Activated CD4-positive, alpha-beta memory T cell treated with anti-CD3 and anti-CD28 coated beads, Interleukin-2, amount 10 ng/mL, durations not matched to agents 7 days and 5 days (primary cell): ENCODE results near the gene KIF9. TPM values are rescaled to one million over a fixed set of nuclear protein-coding genes. Genes with fewer than 3 reads are reported as not detected.
"Not testable (repeated sequence)": the region's sequence is repeated elsewhere in the genome, so short reads cannot be mapped to it uniquely, and the experiment has no call there.

Experiments
- CTCF ChIA-PET: fragments of 350-600 bp; sonication (Branson Sonifier 250); formaldehyde crosslinking; loops from one replicate; lab custom pipeline; 2021; ENCODE audit warnings: antibody characterized with exemption, inconsistent platforms; lab: Charles Lee
- POLR2A ChIA-PET: fragments of 350-600 bp; sonication (Branson Sonifier 250); formaldehyde crosslinking; loops from one replicate; lab custom pipeline; 2021; ENCODE audit warnings: antibody characterized with exemption; lab: Charles Lee
- DNase-seq: peaks from one replicate; pipeline ENCODE4 v3.0.0-alpha.2; 2020
- H3K27ac Mint-ChIP-seq: one replicate; pipeline ENCODE4 v1.8.0; 2021; ENCODE audit warnings: mild to moderate bottlenecking, mixed read lengths
- H3K27me3 Mint-ChIP-seq: one replicate; pipeline ENCODE4 v1.8.0; 2021; ENCODE audit warnings: mixed read lengths
- H3K36me3 Mint-ChIP-seq: one replicate; pipeline ENCODE4 v1.8.0; 2021; ENCODE audit warnings: low read depth, mixed read lengths
- H3K4me1 Mint-ChIP-seq: one replicate; pipeline ENCODE4 v1.8.0; 2021; ENCODE audit warnings: mixed read lengths
- H3K4me3 Mint-ChIP-seq: one replicate; pipeline ENCODE4 v1.8.0; 2021; ENCODE audit warnings: mild to moderate bottlenecking, mixed read lengths
- H3K9me3 Mint-ChIP-seq: one replicate; pipeline ENCODE4 v1.8.0; 2021; ENCODE audit warnings: mixed read lengths
- total RNA-seq, 2 experiments: library from RNA; stranded (reverse); gene quantifications; one replicate each; pipeline ENCODE4 v1.2.3, GENCODE V29; 2021

Gene KIF9
- total RNA-seq, 2 experiments from 2014 or later = 3.1 to 3.4 TPM

- H3K4me3 Mint-ChIP-seq, H3K4me1 Mint-ChIP-seq, DNase-seq, POLR2A ChIA-PET, H3K27me3 Mint-ChIP-seq, H3K27ac Mint-ChIP-seq, H3K9me3 Mint-ChIP-seq, CTCF ChIA-PET: not testable (repeated sequence)
- peaks cover 22% of the 10 kb centered on the region for H3K36me3 Mint-ChIP-seq
Measured at GRCh38 chr3:47309231-47309630, 26.6 kb upstream of the KIF9 start.

GRCh38 chr3:47306022-47306421 lies 23.4 kb upstream of the KIF9 start:
- H3K27ac Mint-ChIP-seq = no peak overlapping the region

DNA sequence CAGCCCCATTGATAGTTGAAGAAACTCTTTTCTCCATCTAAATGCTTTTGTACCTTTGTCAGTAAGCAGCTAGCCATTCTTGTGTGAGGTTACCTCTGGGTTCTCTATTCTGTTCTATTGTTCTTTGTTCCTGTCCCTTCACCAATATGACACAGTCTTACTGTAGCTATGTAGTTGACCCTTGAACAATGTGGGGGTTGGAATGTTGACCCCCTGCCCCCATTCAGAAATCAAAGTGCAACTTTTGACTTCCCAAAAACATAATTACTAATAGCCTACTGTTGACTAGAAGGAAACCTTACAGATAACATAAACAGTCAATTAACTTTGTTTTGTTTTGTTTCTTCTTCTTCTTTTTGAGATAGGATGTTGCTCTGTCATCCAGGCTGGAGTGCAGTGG lies 18.9 kb upstream of the KIF9 start:
- H3K36me3 Mint-ChIP-seq = peaks cover 21% of the 10 kb centered on the region
- ChIA-PET CTCF (interaction anchor here (0.6 kb wide), 1 partner anchor 629 kb away, joined by 6 read pairs; no protein-coding TSS in a partner anchor), POLR2A (no interaction called here)
- no peak overlapping the region for H3K4me3 Mint-ChIP-seq
- peaks cover 15% of the 10 kb centered on the region for H3K4me1 Mint-ChIP-seq
- H3K9me3 Mint-ChIP-seq = no peaks in the 10 kb centered on the region
- H3K27me3 Mint-ChIP-seq = no peaks in the 10 kb centered on the region
- H3K27ac Mint-ChIP-seq = no peak overlapping the region
- no peak for DNase-seq

More at GRCh38 chr3:47306022-47306421, 23.4 kb upstream of the KIF9 start:
- H3K27me3 Mint-ChIP-seq = no peaks in the 10 kb centered on the region
- no peak overlapping the region for H3K4me3 Mint-ChIP-seq
- H3K9me3 Mint-ChIP-seq = no peaks in the 10 kb centered on the region
- no peaks in the 10 kb centered on the region for H3K4me1 Mint-ChIP-seq
- DNase-seq = no peak
- H3K36me3 Mint-ChIP-seq = peaks cover 34% of the 10 kb centered on the region
- ChIA-PET POLR2A (no interaction called here), CTCF (interaction anchor here (0.6 to 1.1 kb wide), 2 partner anchors 18 to 118 kb away, joined by 4 to 5 read pairs; no protein-coding TSS in a partner anchor)

DNA sequence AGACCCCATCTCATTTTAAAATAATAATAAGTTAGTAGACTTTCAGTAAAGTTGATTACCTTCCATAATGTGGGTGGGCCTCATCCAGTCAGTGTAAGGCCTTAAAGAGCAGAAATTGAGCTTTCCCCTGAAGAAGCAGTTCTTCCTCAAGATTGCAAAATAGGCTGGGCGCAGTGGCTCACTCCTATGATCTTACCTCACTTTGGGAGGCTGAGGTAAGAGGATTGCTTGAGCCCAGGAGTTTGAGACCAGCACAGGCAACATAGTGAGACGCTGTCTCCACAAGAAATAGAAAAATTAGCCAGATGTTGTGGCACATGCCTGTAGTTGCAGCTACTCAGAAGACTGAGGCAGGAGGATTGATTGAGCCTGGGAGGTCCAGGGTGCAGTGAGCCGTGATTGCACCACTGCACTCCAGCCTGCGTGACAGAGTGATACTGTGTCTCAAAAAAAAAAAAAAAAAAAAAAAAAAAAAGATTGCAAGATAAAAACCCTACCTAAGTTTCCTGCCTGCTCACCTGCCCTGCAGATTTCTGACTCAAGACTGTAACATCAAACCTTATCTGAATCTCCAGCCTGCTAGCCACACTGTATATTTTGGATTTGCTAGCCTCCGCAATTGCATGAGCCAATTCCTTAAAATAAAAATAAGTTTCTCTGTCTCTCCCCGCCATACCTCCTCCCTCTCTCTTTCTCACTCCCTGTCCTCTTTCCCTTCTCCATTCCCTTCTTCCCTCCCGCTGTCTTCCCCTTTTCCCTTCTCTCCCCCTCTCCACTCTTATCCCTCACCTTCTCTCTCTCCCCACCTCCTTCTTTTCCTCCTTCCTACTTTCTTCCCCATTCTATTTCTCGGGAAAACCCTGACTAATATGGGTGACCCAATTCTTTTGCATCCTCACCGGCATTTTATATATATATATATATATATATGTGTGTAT lies 17.1 kb upstream of the KIF9 start:
- CTCF ChIA-PET = interaction anchor here (1.0 kb wide), 1 partner anchor 24 kb away, joined by 3 read pairs; no protein-coding TSS in a partner anchor
- peaks cover 22% of the 10 kb centered on the region for H3K4me1 Mint-ChIP-seq
- DNase-seq = no peak

DNA sequence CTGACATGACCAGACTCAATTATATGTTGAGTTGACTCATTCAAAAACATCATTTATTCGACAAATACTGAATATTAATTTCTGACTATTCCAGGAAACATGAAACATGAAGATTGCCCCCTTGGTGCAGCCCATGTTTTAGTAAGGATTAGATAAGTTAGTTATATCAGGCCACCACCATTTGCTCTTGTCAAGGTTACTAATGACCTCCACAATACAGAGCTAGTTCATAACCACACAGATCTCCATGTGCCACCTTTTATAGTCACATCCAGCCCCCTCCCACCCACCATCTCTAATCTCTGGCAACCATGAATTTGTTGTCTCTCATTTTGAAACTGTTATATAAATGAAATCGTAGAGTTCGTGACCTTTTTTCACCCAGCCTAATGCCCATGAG lies 15.8 kb upstream of the KIF9 start:
- H3K36me3 Mint-ChIP-seq = peaks cover 15% of the 10 kb centered on the region
- no peaks in the 10 kb centered on the region for H3K9me3 Mint-ChIP-seq
- ChIA-PET CTCF (interaction anchor here (1.0 kb wide), 1 partner anchor 25 kb away, joined by 3 read pairs; no protein-coding TSS in a partner anchor), POLR2A (no interaction called here)
- no peak overlapping the region for H3K4me3 Mint-ChIP-seq
- no peak overlapping the region for H3K27ac Mint-ChIP-seq
- H3K4me1 Mint-ChIP-seq = peaks cover 22% of the 10 kb centered on the region
- DNase-seq = no peak
- no peaks in the 10 kb centered on the region for H3K27me3 Mint-ChIP-seq

More for the DNA sequence above, 17.1 kb upstream of the KIF9 start:
- Mint-ChIP-seq H3K27me3 (no peaks in the 10 kb centered on the region), H3K36me3 (peaks cover 17% of the 10 kb centered on the region), H3K27ac (no peak overlapping the region), H3K9me3 (no peaks in the 10 kb centered on the region), H3K4me3 (no peak overlapping the region)
- POLR2A ChIA-PET = no interaction called here

DNA sequence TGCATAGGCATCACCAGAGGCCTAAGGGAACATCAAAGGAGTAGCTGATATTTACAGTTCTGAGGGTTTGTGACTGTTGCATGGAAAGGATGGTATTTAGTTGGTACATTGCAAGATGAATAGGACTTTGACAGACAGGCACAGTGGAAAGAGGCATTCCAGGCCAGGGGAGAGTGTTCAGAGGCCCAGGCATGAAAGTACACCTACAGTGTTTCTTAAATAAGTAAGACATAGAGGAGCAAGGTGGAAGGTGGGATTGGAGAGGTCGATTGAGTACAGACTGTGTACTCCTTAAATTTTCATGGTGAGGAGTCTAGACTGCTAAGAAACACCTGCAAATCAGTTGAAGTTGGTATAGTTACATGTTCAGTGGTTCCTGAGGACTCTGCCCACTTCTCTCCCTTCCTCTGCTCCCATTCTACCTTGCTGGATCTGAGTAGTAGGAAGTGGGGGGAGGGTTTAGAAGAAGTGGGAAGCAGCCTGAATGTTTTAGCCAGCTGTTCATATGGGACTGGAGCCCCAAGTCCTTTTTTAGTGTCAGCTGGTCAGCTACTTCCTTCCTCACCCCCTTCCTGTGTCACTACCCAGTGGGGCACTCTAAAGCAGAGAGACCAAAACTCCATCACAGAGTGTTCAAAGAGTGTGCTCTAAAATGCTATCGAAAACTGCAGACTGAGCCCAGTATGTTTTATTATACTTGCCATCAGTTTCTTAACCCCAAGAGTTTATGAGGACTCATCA lies 14.1 kb upstream of the KIF9 start:
- peaks cover 22% of the 10 kb centered on the region for H3K4me1 Mint-ChIP-seq
- H3K9me3 Mint-ChIP-seq = no peaks in the 10 kb centered on the region
- no peak overlapping the region for H3K4me3 Mint-ChIP-seq
- H3K27me3 Mint-ChIP-seq = no peaks in the 10 kb centered on the region
- H3K36me3 Mint-ChIP-seq = peaks cover 5% of the 10 kb centered on the region
- H3K27ac Mint-ChIP-seq = no peak overlapping the region
- ChIA-PET POLR2A (no interaction called here), CTCF (no interaction called here)
- DNase-seq = no peak

GRCh38 chr3:47295976-47296375 lies 13.4 kb upstream of the KIF9 start:
- no peak for DNase-seq
- H3K27ac Mint-ChIP-seq = no peak overlapping the region
- ChIA-PET CTCF (interaction anchor here (1.8 kb wide), 1 partner anchor 18 kb away, joined by 4 read pairs; no protein-coding TSS in a partner anchor), POLR2A (interaction anchor here (1.5 kb wide), 1 partner anchor 13 kb away, joined by 5 read pairs; the partner anchor contains the start of gene KLHL18)
- no peaks in the 10 kb centered on the region for H3K9me3 Mint-ChIP-seq
- peaks cover 22% of the 10 kb centered on the region for H3K4me1 Mint-ChIP-seq
- H3K36me3 Mint-ChIP-seq = peaks cover 3% of the 10 kb centered on the region
- H3K4me3 Mint-ChIP-seq = no peak overlapping the region
- H3K27me3 Mint-ChIP-seq = no peaks in the 10 kb centered on the region

DNA sequence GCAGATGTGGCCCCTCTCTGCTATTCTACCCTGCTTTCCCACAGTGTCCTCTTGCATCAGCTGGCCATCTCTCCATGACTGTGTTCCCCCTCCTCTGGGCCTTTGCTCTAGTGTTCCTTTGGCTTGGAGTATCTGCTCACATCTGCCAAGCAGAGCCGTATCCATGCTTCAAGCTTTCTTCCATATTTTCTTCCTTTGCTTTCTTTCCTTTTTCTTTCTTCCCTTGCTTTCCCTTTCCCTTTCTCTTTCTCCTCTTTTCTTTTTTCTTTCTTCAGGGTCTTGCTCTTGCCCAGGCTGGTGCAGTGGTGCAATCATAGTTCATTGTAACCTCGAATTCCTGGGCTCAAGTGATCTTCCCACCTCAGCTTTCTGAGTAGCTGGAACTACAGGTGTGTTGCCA lies 12.7 kb upstream of the KIF9 start:
- no peak for DNase-seq
- CTCF ChIA-PET = interaction anchor here (0.7 to 1.8 kb wide), 2 partner anchors 14 to 18 kb away, joined by 3 to 4 read pairs; no protein-coding TSS in a partner anchor
- Mint-ChIP-seq H3K36me3 (peaks cover 5% of the 10 kb centered on the region), H3K27ac (no peak overlapping the region), H3K4me3 (no peak overlapping the region), H3K4me1 (peaks cover 22% of the 10 kb centered on the region), H3K27me3 (no peaks in the 10 kb centered on the region), H3K9me3 (no peaks in the 10 kb centered on the region)
- POLR2A ChIA-PET = interaction anchor here (1.5 kb wide), 1 partner anchor 12 kb away, joined by 5 read pairs; the partner anchor contains the start of gene KLHL18

GRCh38 chr3:47294392-47294791 lies 11.8 kb upstream of the KIF9 start:
- Mint-ChIP-seq H3K27me3 (no peaks in the 10 kb centered on the region), H3K4me3 (no peak overlapping the region), H3K9me3 (no peaks in the 10 kb centered on the region), H3K4me1 (peaks cover 19% of the 10 kb centered on the region), H3K27ac (no peak overlapping the region), H3K36me3 (peaks cover 6% of the 10 kb centered on the region)
- DNase-seq = no peak
- POLR2A ChIA-PET = interaction anchor here (1.5 kb wide), 1 partner anchor 11 kb away, joined by 5 read pairs; the partner anchor contains the start of gene KLHL18
- CTCF ChIA-PET = interaction anchor here (1.8 kb wide), 1 partner anchor 19 kb away, joined by 4 read pairs; no protein-coding TSS in a partner anchor

DNA sequence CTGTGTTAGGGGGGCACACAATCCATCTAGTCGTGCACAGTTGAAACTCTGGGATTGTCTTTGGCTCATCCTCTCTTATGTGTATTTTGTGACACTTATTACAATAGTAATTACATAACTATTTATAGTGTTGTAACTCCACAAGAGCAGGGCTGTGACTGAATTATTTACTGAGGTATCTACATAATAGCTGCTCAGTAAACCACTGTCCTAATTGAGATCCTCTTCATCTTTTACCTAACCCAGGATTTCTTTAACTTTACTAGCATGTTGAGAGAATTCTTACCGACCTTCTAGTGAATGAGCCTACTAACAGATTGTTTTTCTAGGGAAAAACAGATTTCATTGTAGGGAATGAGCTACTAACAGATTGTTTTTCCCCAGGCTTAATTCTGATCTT lies 11.2 kb upstream of the KIF9 start:
- Mint-ChIP-seq H3K4me3 (no peak overlapping the region), H3K36me3 (peaks cover 11% of the 10 kb centered on the region), H3K27ac (no peak overlapping the region), H3K4me1 (peaks cover 19% of the 10 kb centered on the region), H3K27me3 (no peaks in the 10 kb centered on the region), H3K9me3 (no peaks in the 10 kb centered on the region)
- POLR2A ChIA-PET = no interaction called here
- CTCF ChIA-PET = no interaction called here
- DNase-seq = no peak

- H3K27ac Mint-ChIP-seq, H3K9me3 Mint-ChIP-seq, DNase-seq, H3K27me3 Mint-ChIP-seq, H3K4me3 Mint-ChIP-seq: not testable (repeated sequence)
- Mint-ChIP-seq H3K4me1 (peaks cover 14% of the 10 kb centered on the region), H3K36me3 (peaks cover 21% of the 10 kb centered on the region)
- ChIA-PET POLR2A (interaction anchor here (0.8 to 1.0 kb wide), 2 partner anchors 127 to 175 kb away, joined by 3 read pairs; no protein-coding TSS in a partner anchor), CTCF (interaction anchor here (1.0 to 1.2 kb wide), 2 partner anchors 9 to 12 kb away, joined by 3 to 4 read pairs; partner anchors contain the start of genes KIF9 and KLHL18)
Measured at GRCh38 chr3:47291754-47292420, 9.3 kb upstream of the KIF9 start.

GRCh38 chr3:47291158-47291753 lies 8.7 kb upstream of the KIF9 start:
- H3K4me1 Mint-ChIP-seq = peaks cover 10% of the 10 kb centered on the region
- H3K4me3 Mint-ChIP-seq = no peak overlapping the region
- DNase-seq = no peak
- POLR2A ChIA-PET = interaction anchor here (0.8 to 1.0 kb wide), 2 partner anchors 126 to 175 kb away, joined by 3 read pairs; no protein-coding TSS in a partner anchor
- no peaks in the 10 kb centered on the region for H3K27me3 Mint-ChIP-seq
- no peaks in the 10 kb centered on the region for H3K9me3 Mint-ChIP-seq
- H3K27ac Mint-ChIP-seq = no peak overlapping the region
- CTCF ChIA-PET = interaction anchor here (1.0 to 2.3 kb wide), 2 partner anchors 9 to 32 kb away, joined by 4 to 6 read pairs; partner anchors contain the start of genes KIF9 and KLHL18
- peaks cover 25% of the 10 kb centered on the region for H3K36me3 Mint-ChIP-seq
